CD4-positive, alpha-beta T cell treated with Interleukin-6 at 100 ng/mL for 8 hours (primary cell): Measurements from ENCODE around the gene TUBD1.
"Not testable (repeated sequence)": the region's sequence is repeated elsewhere in the genome, so short reads cannot be mapped to it uniquely, and the experiment has no call there.

Experiments
- DNase-seq: peaks from one replicate; pipeline ENCODE4 v3.0.0-alpha.2; 2020; ENCODE audit warnings: mixed read lengths, low spot score

The TUBD1 gene

DNA sequence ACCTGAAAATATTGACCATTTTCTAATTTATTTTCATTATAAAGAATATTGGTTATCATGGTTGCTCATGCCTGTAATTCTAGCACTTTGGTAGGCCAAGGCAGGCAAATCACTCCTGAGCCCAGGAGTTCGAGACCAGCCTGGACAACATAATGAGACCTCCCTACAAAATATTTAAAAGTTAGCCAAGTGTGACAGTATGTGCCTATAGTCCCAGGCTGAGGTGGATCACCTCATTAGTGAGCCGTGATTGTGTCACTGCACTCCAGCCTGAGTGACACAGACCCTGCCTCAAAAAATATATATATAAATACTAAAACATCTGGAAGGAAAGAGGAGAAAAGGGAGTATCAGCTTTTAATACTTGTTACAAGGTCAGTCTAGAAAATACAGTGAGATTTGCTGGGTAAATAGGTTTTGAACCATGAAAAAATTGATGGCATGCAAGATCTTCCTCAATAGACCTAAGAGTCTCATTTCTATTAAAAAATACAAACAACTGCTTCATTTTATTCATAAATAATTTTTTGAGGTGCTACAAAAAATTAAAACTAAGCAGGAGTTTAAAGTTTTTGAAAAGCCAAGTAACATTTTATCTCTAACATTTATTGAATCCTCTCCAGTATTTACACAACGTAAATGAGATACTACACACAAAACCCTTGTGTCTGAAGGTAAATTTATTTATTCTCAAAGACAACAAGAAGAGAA, 47.7 kb downstream of the TUBD1 start:
- DNase-seq, result no peak

GRCh38 chr17:59842901-59843652, 49.7 kb downstream of the TUBD1 start:
- DNase-seq, result peak; percentile 61

GRCh38 chr17:59841882-59842263, 50.9 kb downstream of the TUBD1 start:
- DNase-seq, result not testable (repeated sequence)

DNA sequence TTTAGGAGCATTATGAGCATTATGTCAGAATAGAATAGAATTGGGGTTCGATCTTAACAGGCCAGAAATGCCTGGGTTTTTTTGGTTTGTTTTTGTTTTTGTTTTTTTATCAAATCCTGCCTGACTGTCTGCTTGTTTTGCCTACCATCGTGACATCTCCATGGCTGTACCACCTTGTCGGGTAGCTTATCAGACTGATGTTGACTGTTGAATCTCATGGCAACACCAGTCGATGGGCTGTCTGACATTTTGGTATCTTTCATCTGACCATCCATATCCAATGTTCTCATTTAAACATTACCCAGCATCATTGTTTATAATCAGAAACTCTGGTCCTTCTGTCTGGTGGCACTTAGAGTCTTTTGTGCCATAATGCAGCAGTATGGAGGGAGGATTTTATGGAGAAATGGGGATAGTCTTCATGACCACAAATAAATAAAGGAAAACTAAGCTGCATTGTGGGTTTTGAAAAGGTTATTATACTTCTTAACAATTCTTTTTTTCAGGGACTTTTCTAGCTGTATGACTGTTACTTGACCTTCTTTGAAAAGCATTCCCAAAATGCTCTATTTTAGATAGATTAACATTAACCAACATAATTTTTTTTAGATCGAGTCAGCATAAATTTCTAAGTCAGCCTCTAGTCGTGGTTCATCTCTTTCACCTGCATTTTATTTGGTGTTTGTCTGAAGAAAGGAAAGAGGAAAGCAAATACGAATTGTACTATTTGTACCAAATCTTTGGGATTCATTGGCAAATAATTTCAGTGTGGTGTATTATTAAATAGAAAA, 51.5 kb downstream of the TUBD1 start:
- peak; percentile 37 for DNase-seq

GRCh38 chr17:59840329-59841090, 52.2 kb downstream of the TUBD1 start:
- DNase-seq, result peak; percentile 34

- DNase-seq, result peak; percentile 16
Observed at GRCh38 chr17:59839651-59840328, 53.0 kb downstream of the TUBD1 start.

- DNase-seq, result peak; percentile 42
Observed at GRCh38 chr17:59838052-59838916, 54.5 kb downstream of the TUBD1 start.

DNA sequence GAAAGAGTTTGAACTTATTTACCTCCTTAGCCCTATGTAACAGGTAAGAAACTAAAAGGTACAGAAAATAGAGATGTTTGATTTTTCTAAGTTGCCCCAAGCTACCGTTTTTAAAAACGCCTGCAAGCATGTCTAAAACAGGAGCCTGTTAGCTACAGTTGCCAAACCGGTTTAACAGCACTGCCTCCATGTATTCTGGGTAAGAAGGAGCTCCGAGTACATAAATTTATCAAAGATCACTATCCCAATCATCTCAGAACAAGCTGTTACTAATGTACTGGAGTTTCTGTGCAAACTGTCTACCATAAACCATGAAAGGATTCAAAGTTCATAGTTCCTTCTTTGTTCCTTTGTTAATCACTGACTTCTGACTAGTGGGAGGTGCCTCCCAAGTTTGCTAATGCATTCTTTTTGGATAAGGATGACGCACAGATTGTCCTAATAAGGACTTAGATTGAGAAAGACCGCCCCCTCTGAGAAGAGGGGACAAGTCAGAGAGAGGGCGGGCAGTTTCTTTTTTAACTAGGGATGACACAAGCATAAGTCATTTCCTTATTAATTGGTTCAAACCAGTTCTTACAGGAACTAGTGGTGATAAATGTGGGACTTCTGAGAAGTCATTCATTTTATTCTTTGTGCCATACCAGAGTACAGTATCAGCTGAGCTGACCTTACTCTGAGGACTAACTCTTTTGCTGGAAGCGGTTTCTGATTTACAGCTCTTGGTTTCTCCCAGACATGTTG, 55.3 kb downstream of the TUBD1 start:
- DNase-seq, result peak; percentile 91

DNA sequence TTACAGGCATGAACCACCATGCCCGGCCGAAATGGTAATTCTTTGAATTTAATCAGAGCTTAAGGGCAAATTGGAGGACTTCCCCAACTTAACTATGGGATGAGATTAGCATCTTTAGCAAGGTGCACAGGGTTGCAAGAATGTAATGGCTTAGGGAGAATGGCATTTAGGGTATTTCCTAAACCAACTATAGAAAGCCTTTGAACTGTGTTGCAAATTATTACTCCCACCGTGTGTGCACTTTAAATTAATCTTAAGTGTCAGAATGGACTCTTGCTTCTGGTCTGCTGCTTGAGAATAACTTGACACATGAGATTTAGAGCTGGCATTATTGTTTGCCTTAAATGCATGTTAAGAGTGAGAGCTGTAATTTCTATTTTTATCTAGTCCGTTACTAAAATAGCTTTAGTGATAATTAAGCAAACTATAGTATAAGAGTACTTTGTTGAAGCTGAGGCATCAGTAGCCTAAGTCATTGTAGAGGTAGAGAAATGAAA, 59.8 kb downstream of the TUBD1 start:
- no peak for DNase-seq

GRCh38 chr17:59830846-59831486, 61.8 kb downstream of the TUBD1 start:
- no peak for DNase-seq

GRCh38 chr17:59830007-59830630, 62.6 kb downstream of the TUBD1 start:
- no peak for DNase-seq

DNA sequence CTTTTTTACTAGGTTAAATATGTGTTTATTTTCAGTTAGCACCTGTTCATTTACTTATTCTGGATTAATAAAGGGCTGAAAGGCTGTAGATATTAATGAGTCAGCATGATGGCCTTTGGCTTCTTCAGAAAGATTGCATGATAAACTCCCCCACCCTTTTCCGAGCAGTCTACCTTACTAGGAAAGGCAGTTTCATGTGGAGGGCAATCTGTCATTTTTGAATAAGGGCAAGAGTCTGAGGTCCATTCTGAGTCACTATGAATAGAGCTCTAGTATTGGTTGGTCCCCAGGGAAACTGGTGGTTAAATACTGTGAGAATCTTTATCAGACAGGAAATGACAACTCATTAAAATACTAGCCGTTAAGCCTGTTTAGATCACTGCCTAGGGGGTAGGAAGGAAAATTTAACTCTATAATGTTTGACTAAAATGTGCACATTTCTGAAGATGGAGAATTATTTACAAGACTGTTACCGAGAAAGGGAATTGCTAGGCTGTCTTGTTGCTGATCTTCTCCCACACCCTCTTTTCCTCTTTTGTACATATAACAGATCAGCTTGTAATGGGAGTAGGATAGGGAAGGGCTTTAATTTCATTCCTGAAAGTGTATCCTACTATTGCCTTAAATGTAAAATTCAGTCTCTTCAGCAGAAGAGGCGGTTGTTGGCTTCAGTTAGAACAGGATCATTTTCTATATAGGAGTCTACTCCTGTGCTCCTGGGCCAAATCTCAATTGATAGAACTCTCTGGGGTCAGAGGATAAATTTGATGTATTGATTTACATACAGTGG, 63.3 kb downstream of the TUBD1 start:
- peak; percentile 72 for DNase-seq

GRCh38 chr17:59828819-59829216, 63.9 kb downstream of the TUBD1 start:
- not testable (repeated sequence) for DNase-seq

DNA sequence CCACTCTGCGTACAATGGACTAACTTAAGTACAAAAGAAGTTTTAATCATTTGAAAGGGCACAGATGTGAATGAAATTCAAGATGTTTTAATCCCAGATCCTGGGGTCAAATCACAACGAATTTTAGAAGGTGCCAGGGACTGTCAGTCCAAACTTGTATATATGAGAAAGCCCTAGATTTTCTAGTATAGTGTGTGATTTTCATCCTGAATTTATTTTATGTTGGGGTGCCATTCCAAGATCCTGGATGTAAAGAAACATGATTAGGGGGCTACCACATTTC, 64.3 kb downstream of the TUBD1 start:
- DNase-seq, result no peak

- no peak for DNase-seq
Observed at GRCh38 chr17:59827721-59828477, 64.8 kb downstream of the TUBD1 start.

- DNase-seq, result no peak
Observed at GRCh38 chr17:59826706-59827453, 65.9 kb downstream of the TUBD1 start.
